Measurements from ENCODE around the gene TMEM179. TPM values are rescaled to one million over a fixed set of nuclear protein-coding genes. Genes with fewer than 3 reads are reported as not detected.
A peak's percentile ranks its signal among the peaks of the same experiment; 100 is the strongest.

Gene TMEM179
- total RNA-seq, 4 donors from 2014 or later: not detected

- peak; percentile 61 for ATAC-seq (ENCODE audit: low FRiP score)
- peak in 2 of 3 donors; percentile 33 to 87 for TF ChIP-seq CTCF (IDR thresholded peaks at IDR 0.05)
- DNase-seq (ENCODE audit: low spot score): peak; percentile 57
These were observed 45.7 kb upstream of the TMEM179 start for GRCh38 chr14:104650057-104650980.

DNA sequence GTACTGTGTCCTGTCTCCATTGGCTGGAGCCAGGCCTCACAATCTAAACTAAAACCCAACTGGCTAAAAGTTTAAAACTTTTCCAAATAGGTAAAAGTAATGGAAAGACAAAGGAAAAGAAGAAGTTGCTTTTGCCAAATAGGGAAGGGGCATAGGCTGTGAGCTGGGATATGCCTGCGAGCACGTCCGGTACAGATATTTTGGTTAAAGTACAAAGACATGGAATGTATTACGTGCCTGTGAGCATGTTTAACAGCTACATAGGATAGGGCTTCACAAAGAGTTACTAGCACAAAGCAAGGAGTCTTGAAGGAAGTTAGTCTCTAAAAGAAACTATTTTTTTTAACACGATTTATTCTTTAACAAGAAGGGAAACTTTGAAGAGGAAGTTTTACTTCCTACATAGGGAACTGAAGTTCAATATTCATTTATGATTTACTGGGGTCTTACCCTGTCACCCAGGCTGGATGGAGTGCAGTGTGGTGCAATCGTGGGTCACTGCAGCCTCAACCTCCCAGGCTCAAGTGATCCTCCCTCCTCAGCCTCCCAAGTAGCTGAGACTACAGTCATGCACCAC is 43.0 kb upstream of the TMEM179 start:
- no peak for TF ChIP-seq CTCF (IDR thresholded peaks at IDR 0.05)
- ATAC-seq (ENCODE audit: low FRiP score) (no peak), DNase-seq (ENCODE audit: low spot score) (no peak)

GRCh38 chr14:104644656-104645378 is 40.2 kb upstream of the TMEM179 start:
- TF ChIP-seq CTCF (IDR thresholded peaks at IDR 0.05): no peak
- no peak for DNase-seq (ENCODE audit: low spot score)
- ATAC-seq (ENCODE audit: low FRiP score): no peak

DNA sequence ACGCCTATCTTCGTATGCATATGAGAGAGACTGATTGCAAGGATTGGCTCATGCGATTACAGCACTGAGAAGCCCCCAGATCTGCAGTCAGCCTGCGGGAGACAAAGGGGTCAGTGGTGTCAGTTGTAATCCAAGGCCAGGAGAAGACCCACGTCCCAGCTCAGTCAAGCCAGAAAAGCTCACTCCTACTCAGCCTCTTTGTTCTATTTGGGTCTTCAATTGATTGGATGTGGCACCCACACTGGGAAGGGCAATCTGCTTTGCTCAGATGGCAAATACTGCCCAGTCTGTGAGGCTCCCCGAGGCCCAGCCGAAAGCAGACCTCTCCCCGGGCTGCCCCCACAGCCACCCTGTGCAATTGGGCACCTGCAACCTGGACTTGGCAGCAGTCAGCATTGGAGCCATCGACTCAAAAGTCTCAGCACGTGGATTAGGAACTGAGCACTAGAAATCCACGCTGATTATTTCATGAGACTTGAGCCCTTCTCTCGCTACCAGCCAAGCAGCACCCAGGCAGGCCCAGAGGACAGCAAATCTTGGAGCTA is 39.6 kb upstream of the TMEM179 start:
- DNase-seq (ENCODE audit: low spot score) (no peak), ATAC-seq (ENCODE audit: low FRiP score) (no peak)
- no peak for TF ChIP-seq CTCF (IDR thresholded peaks at IDR 0.05)

- no peak for ATAC-seq (ENCODE audit: low FRiP score)
These were observed 38.7 kb upstream of the TMEM179 start for GRCh38 chr14:104643306-104643705.

DNA sequence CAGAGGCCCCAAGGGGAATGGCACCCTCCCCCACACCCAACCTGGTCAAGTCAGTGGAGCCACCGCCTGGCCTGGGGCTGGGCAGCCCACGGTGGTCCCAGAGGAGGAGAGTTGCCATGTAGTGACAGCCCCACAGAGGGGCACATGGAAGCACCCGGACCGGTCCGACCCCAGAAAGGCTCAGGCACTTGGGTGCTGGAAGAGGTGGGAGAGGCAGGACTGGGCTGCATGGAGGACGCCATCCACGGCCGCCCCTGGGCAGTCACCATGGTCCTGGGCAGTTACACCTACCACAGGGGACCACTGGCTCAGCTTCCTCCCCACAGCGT is 37.9 kb upstream of the TMEM179 start:
- no peak for TF ChIP-seq CTCF (IDR thresholded peaks at IDR 0.05)
- DNase-seq (ENCODE audit: low spot score) (no peak), ATAC-seq (ENCODE audit: low FRiP score) (no peak)

More at GRCh38 chr14:104643306-104643705, 38.7 kb upstream of the TMEM179 start:
- no peak for TF ChIP-seq CTCF (IDR thresholded peaks at IDR 0.05)
- no peak for DNase-seq (ENCODE audit: low spot score)
